HS-27A (cell line): ENCODE data around the gene NAP1L1.

Experiments
- DNase-seq: peaks from one replicate; pipeline ENCODE4 v3.0.0-alpha.2; 2012; ENCODE audit warnings: low read depth, missing footprints

Gene NAP1L1

GRCh38 chr12:76083904-76084862 lies at the start of gene NAP1L1:
Gene NAP1L1, minus strand, starts transcription at chr12:76084685. Its CDS starts 10,466 bp downstream, at chr12:76074219.
- DNase-seq, result peak; percentile 91

GRCh38 chr12:76127588-76127987 lies 43.1 kb upstream of the NAP1L1 start:
- no peak for DNase-seq

GRCh38 chr12:76124456-76124855 lies 40.0 kb upstream of the NAP1L1 start:
- DNase-seq, result no peak

GRCh38 chr12:76123259-76124212 lies 39.1 kb upstream of the NAP1L1 start:
- DNase-seq, result no peak

GRCh38 chr12:76119887-76120286 lies 35.4 kb upstream of the NAP1L1 start:
- no peak for DNase-seq

GRCh38 chr12:76117751-76118150 lies 33.3 kb upstream of the NAP1L1 start:
- no peak for DNase-seq

- DNase-seq, result no peak
Measured at GRCh38 chr12:76117067-76117691, 32.7 kb upstream of the NAP1L1 start.

GRCh38 chr12:76113800-76114757 lies 29.6 kb upstream of the NAP1L1 start:
- no peak for DNase-seq

- no peak for DNase-seq
Measured at GRCh38 chr12:76111209-76111749, 26.8 kb upstream of the NAP1L1 start.

GRCh38 chr12:76109879-76110278 lies 25.4 kb upstream of the NAP1L1 start:
- no peak for DNase-seq

- no peak for DNase-seq
Measured at GRCh38 chr12:76108356-76108755, 23.9 kb upstream of the NAP1L1 start.

GRCh38 chr12:76106631-76107030 lies 22.1 kb upstream of the NAP1L1 start:
- DNase-seq, result no peak

- DNase-seq, result no peak
Measured at GRCh38 chr12:76103958-76104357, 19.5 kb upstream of the NAP1L1 start.

GRCh38 chr12:76101739-76102385 lies 17.4 kb upstream of the NAP1L1 start:
- no peak for DNase-seq

- DNase-seq, result no peak
Measured at GRCh38 chr12:76096079-76096646, 11.7 kb upstream of the NAP1L1 start.

- no peak for DNase-seq
Measured at GRCh38 chr12:76094754-76095153, 10.3 kb upstream of the NAP1L1 start.

- DNase-seq, result no peak
Measured at GRCh38 chr12:76091246-76091754, 6.8 kb upstream of the NAP1L1 start.

GRCh38 chr12:76085520-76085868 lies 1.0 kb upstream of the NAP1L1 start:
- DNase-seq, result no peak

- peak; percentile 79 for DNase-seq
Measured at GRCh38 chr12:76084863-76085519, 506 bp upstream of the NAP1L1 start.
